SK-N-SH treated with all-trans-retinoic acid at 6 μM for 48 hours (cell line): ENCODE data around the gene AMZ2.

ENCODE experiments used
- BACH2 ChIP-seq: fragments of 250-450 bp; sonication (Bioruptor Pico); IDR thresholded peaks from 2 replicates; pipeline ENCODE4 v1.9.0; 2021; ENCODE audit warnings: mild to moderate bottlenecking, borderline replicate concordance
- ESRRG ChIP-seq: fragments of 250-450 bp; sonication (Bioruptor Pico); IDR thresholded peaks from 2 replicates; pipeline ENCODE4 v1.6.1; 2021; ENCODE audit warnings: mild to moderate bottlenecking
- SNAI2 ChIP-seq: fragments of 250-450 bp; sonication (Bioruptor Pico); IDR thresholded peaks from 2 replicates; pipeline ENCODE4 v1.5.0; 2020; ENCODE audit warnings: mild to moderate bottlenecking, moderate library complexity
- TCF4 ChIP-seq: fragments of 250-450 bp; sonication (Bioruptor Pico); IDR thresholded peaks from 2 replicates; pipeline ENCODE4 v1.8.0; 2021; ENCODE audit warnings: mild to moderate bottlenecking, moderate library complexity, borderline replicate concordance
- ZFP3 ChIP-seq: fragments of 250-450 bp; sonication (Bioruptor Pico); IDR thresholded peaks from 2 replicates; pipeline ENCODE4 v1.5.0; 2020; ENCODE audit warnings: mild to moderate bottlenecking, moderate library complexity
- ZFP30 ChIP-seq: fragments of 450-650 bp; formaldehyde crosslinking; IDR thresholded peaks from 2 replicates; pipeline ENCODE4 v1.5.0; 2022; ENCODE audit warnings: mild to moderate bottlenecking, moderate library complexity
- ZNF70 ChIP-seq: fragments of 450-650 bp; formaldehyde crosslinking; IDR thresholded peaks from 2 replicates; pipeline ENCODE4 v1.5.0; 2020; ENCODE audit warnings: mild to moderate bottlenecking, moderate library complexity
- TF ChIP-seq, protein P1 (sequence below): fragments of 250-450 bp; sonication (Bioruptor Pico); IDR thresholded peaks from 2 replicates; pipeline ENCODE4 v1.8.0; 2021; ENCODE audit warnings: low read depth, mild to moderate bottlenecking, moderate library complexity, borderline replicate concordance
- TF ChIP-seq, protein P2 (sequence below): fragments of 250-450 bp; sonication (Bioruptor Pico); IDR thresholded peaks from 2 replicates; pipeline ENCODE4 v1.8.0; 2020; ENCODE audit warnings: mild to moderate bottlenecking, moderate library complexity, borderline replicate concordance
- TF ChIP-seq, protein P3 (sequence below): fragments of 250-450 bp; sonication (Bioruptor Pico); IDR thresholded peaks from 2 replicates; pipeline ENCODE4 v1.5.1; 2020; ENCODE audit warnings: low read depth, mild to moderate bottlenecking, moderate library complexity
- TF ChIP-seq, protein P4 (sequence below): fragments of 250-450 bp; sonication (Bioruptor Pico); IDR thresholded peaks from 2 replicates; pipeline ENCODE4 v1.5.1; 2021; ENCODE audit warnings: mild to moderate bottlenecking, moderate library complexity

DNA sequence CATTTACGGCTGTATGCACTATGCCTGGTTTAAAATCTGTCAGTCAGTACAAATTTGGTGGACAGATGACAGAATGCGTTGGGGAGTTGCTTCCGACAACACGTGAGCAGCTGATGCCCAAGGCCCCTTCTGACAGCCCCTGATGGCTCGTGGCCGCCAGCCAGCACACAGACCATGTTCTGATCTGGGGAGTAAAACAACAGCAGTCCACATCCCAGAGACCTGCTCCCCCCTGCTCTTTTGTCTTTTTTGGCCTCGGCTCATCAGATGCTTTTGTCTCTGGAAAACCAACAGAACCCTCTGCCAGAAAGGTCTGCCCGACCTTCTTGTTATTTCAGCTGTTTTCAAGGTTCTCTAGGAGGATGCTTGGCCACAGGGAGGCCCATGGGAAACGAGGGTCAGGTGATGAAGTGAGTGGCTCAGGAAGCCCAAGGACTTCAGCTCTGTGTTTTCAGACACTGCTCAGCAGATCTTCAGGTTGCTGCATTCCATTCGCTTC, 54.3 kb downstream of the AMZ2 start:
- no peak for TF ChIP-seq SNAI2 (CRISPR knock-in tag)
- no peak for TF ChIP-seq BACH2 (CRISPR knock-in tag)
- TF ChIP-seq TCF4 (CRISPR knock-in tag): peak; percentile 77; the same call in 1 of the 2 replicates
- TF ChIP-seq ZFP30: no peak
- TF ChIP-seq ESRRG (CRISPR knock-in tag): no peak
- TF ChIP-seq, protein P1, sequence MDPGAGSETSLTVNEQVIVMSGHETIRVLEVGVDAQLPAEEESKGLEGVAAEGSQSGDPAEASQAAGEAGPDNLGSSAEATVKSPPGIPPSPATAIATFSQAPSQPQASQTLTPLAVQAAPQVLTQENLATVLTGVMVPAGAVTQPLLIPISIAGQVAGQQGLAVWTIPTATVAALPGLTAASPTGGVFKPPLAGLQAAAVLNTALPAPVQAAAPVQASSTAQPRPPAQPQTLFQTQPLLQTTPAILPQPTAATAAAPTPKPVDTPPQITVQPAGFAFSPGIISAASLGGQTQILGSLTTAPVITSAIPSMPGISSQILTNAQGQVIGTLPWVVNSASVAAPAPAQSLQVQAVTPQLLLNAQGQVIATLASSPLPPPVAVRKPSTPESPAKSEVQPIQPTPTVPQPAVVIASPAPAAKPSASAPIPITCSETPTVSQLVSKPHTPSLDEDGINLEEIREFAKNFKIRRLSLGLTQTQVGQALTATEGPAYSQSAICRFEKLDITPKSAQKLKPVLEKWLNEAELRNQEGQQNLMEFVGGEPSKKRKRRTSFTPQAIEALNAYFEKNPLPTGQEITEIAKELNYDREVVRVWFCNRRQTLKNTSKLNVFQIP: no peak
- TF ChIP-seq, protein P2, sequence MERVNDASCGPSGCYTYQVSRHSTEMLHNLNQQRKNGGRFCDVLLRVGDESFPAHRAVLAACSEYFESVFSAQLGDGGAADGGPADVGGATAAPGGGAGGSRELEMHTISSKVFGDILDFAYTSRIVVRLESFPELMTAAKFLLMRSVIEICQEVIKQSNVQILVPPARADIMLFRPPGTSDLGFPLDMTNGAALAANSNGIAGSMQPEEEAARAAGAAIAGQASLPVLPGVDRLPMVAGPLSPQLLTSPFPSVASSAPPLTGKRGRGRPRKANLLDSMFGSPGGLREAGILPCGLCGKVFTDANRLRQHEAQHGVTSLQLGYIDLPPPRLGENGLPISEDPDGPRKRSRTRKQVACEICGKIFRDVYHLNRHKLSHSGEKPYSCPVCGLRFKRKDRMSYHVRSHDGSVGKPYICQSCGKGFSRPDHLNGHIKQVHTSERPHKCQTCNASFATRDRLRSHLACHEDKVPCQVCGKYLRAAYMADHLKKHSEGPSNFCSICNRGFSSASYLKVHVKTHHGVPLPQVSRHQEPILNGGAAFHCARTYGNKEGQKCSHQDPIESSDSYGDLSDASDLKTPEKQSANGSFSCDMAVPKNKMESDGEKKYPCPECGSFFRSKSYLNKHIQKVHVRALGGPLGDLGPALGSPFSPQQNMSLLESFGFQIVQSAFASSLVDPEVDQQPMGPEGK (CRISPR knock-in tag): no peak
- TF ChIP-seq, protein P3, sequence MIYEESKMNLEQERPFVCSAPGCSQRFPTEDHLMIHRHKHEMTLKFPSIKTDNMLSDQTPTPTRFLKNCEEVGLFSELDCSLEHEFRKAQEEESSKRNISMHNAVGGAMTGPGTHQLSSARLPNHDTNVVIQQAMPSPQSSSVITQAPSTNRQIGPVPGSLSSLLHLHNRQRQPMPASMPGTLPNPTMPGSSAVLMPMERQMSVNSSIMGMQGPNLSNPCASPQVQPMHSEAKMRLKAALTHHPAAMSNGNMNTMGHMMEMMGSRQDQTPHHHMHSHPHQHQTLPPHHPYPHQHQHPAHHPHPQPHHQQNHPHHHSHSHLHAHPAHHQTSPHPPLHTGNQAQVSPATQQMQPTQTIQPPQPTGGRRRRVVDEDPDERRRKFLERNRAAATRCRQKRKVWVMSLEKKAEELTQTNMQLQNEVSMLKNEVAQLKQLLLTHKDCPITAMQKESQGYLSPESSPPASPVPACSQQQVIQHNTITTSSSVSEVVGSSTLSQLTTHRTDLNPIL (CRISPR knock-in tag): no peak
- TF ChIP-seq, protein P4, sequence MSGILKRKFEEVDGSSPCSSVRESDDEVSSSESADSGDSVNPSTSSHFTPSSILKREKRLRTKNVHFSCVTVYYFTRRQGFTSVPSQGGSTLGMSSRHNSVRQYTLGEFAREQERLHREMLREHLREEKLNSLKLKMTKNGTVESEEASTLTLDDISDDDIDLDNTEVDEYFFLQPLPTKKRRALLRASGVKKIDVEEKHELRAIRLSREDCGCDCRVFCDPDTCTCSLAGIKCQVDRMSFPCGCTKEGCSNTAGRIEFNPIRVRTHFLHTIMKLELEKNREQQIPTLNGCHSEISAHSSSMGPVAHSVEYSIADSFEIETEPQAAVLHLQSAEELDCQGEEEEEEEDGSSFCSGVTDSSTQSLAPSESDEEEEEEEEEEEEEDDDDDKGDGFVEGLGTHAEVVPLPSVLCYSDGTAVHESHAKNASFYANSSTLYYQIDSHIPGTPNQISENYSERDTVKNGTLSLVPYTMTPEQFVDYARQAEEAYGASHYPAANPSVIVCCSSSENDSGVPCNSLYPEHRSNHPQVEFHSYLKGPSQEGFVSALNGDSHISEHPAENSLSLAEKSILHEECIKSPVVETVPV (CRISPR knock-in tag): no peak
- no peak for TF ChIP-seq ZNF70 (CRISPR knock-in tag)
- no peak for TF ChIP-seq ZFP3 (CRISPR knock-in tag)
